Measurements from ENCODE around the gene MYRIP.

GRCh38 chr3:40254491-40254890, 445.1 kb downstream of the MYRIP start:
- TF ChIP-seq, protein P1, sequence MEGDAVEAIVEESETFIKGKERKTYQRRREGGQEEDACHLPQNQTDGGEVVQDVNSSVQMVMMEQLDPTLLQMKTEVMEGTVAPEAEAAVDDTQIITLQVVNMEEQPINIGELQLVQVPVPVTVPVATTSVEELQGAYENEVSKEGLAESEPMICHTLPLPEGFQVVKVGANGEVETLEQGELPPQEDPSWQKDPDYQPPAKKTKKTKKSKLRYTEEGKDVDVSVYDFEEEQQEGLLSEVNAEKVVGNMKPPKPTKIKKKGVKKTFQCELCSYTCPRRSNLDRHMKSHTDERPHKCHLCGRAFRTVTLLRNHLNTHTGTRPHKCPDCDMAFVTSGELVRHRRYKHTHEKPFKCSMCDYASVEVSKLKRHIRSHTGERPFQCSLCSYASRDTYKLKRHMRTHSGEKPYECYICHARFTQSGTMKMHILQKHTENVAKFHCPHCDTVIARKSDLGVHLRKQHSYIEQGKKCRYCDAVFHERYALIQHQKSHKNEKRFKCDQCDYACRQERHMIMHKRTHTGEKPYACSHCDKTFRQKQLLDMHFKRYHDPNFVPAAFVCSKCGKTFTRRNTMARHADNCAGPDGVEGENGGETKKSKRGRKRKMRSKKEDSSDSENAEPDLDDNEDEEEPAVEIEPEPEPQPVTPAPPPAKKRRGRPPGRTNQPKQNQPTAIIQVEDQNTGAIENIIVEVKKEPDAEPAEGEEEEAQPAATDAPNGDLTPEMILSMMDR (IDR thresholded peaks at IDR 0.05; ENCODE audit: low read depth, low read length, poor library complexity, severe bottlenecking): no peak
- TF ChIP-seq EZH2phosphoT487 (IDR thresholded peaks at IDR 0.05; ENCODE audit: borderline replicate concordance, low read length): no peak

Data from DOHH2 (cell line).